SK-N-SH treated with all-trans-retinoic acid at 6 μM for 48 hours (cell line): ENCODE results near the gene GPX3.

ENCODE experiments used
- ATAC-seq: fragments of 200-7000 bp; cut with Tn5 transposase; 3 replicates; pipeline ENCODE4 v1.9.1; 2020; ENCODE audit warnings: mild to moderate bottlenecking, moderate library complexity
- ARNTL ChIP-seq: fragments of 450-650 bp; formaldehyde crosslinking; IDR thresholded peaks from 2 replicates; pipeline ENCODE4 v1.5.0; 2020; ENCODE audit warnings: low read depth, mild to moderate bottlenecking, moderate library complexity, borderline replicate concordance
- BACH2 ChIP-seq: fragments of 250-450 bp; sonication (Bioruptor Pico); IDR thresholded peaks from 2 replicates; pipeline ENCODE4 v1.9.0; 2021; ENCODE audit warnings: mild to moderate bottlenecking, borderline replicate concordance
- CREB5 ChIP-seq: fragments of 250-450 bp; sonication (Bioruptor Pico); IDR thresholded peaks from 2 replicates; pipeline ENCODE4 v1.5.1; 2020; ENCODE audit warnings: low read depth, mild to moderate bottlenecking, moderate library complexity
- CSDC2 ChIP-seq: fragments of 250-450 bp; sonication (Bioruptor Pico); IDR thresholded peaks from 2 replicates; pipeline ENCODE4 v1.5.0; 2020; ENCODE audit warnings: mild to moderate bottlenecking, moderate library complexity
- CSRNP3 ChIP-seq: fragments of 250-450 bp; sonication (Bioruptor Pico); IDR thresholded peaks from 2 replicates; pipeline ENCODE4 v1.5.1; 2021; ENCODE audit warnings: mild to moderate bottlenecking, moderate library complexity
- ESRRG ChIP-seq: fragments of 250-450 bp; sonication (Bioruptor Pico); IDR thresholded peaks from 2 replicates; pipeline ENCODE4 v1.6.1; 2021; ENCODE audit warnings: mild to moderate bottlenecking
- GLIS3 ChIP-seq: fragments of 250-450 bp; sonication (Bioruptor Pico); IDR thresholded peaks from 2 replicates; pipeline ENCODE4 v1.5.0; 2020; ENCODE audit warnings: mild to moderate bottlenecking, moderate library complexity
- ISL1 ChIP-seq: fragments of 250-450 bp; sonication (Bioruptor Pico); IDR thresholded peaks from 2 replicates; pipeline ENCODE4 v2.1.2; 2022; ENCODE audit warnings: mild to moderate bottlenecking, moderate library complexity
- OSR1 ChIP-seq: fragments of 250-450 bp; sonication (Bioruptor Pico); IDR thresholded peaks from 2 replicates; pipeline ENCODE4 v1.8.0; 2022; ENCODE audit warnings: moderate library complexity, mild to moderate bottlenecking, inconsistent platforms
- PATZ1 ChIP-seq: fragments of 250-450 bp; sonication (Bioruptor Pico); IDR thresholded peaks from 2 replicates; pipeline ENCODE4 v1.8.0; 2020; ENCODE audit warnings: mild to moderate bottlenecking, moderate library complexity, borderline replicate concordance
- POU6F1 ChIP-seq: fragments of 250-450 bp; sonication (Bioruptor Pico); IDR thresholded peaks from 2 replicates; pipeline ENCODE4 v1.8.0; 2021; ENCODE audit warnings: low read depth, mild to moderate bottlenecking, moderate library complexity, borderline replicate concordance
- PPARA ChIP-seq: fragments of 250-450 bp; sonication (Bioruptor Pico); IDR thresholded peaks from 2 replicates; pipeline ENCODE4 v1.5.0; 2020; ENCODE audit warnings: mild to moderate bottlenecking, borderline replicate concordance
- RARB ChIP-seq: fragments of 250-450 bp; sonication (Bioruptor Pico); IDR thresholded peaks from 2 replicates; pipeline ENCODE4 v1.8.0; 2021; ENCODE audit warnings: mild to moderate bottlenecking, moderate library complexity
- SNAI2 ChIP-seq: fragments of 250-450 bp; sonication (Bioruptor Pico); IDR thresholded peaks from 2 replicates; pipeline ENCODE4 v1.5.0; 2020; ENCODE audit warnings: mild to moderate bottlenecking, moderate library complexity
- TCF4 ChIP-seq: fragments of 250-450 bp; sonication (Bioruptor Pico); IDR thresholded peaks from 2 replicates; pipeline ENCODE4 v1.8.0; 2021; ENCODE audit warnings: mild to moderate bottlenecking, moderate library complexity, borderline replicate concordance
- TOX ChIP-seq: fragments of 250-450 bp; sonication (Bioruptor Pico); IDR thresholded peaks from 2 replicates; pipeline ENCODE4 v1.8.0; 2021; ENCODE audit warnings: mild to moderate bottlenecking, moderate library complexity, borderline replicate concordance
- ZC3H10 ChIP-seq: fragments of 250-450 bp; sonication (Bioruptor Pico); IDR thresholded peaks from 2 replicates; pipeline ENCODE4 v1.5.1; 2021; ENCODE audit warnings: mild to moderate bottlenecking, moderate library complexity
- ZFP3 ChIP-seq: fragments of 250-450 bp; sonication (Bioruptor Pico); IDR thresholded peaks from 2 replicates; pipeline ENCODE4 v1.5.0; 2020; ENCODE audit warnings: mild to moderate bottlenecking, moderate library complexity
- ZFP30 ChIP-seq: fragments of 450-650 bp; formaldehyde crosslinking; IDR thresholded peaks from 2 replicates; pipeline ENCODE4 v1.5.0; 2022; ENCODE audit warnings: mild to moderate bottlenecking, moderate library complexity
- ZNF565 ChIP-seq: fragments of 450-650 bp; formaldehyde crosslinking; conservative IDR thresholded peaks from 2 replicates; pipeline ENCODE4 v1.5.0; 2020; ENCODE audit warnings: low read depth, mild to moderate bottlenecking, moderate library complexity
- ZNF70 ChIP-seq: fragments of 450-650 bp; formaldehyde crosslinking; IDR thresholded peaks from 2 replicates; pipeline ENCODE4 v1.5.0; 2020; ENCODE audit warnings: mild to moderate bottlenecking, moderate library complexity
- ZNF8 ChIP-seq: fragments of 450-650 bp; formaldehyde crosslinking; IDR thresholded peaks from 2 replicates; pipeline ENCODE4 v1.5.0; 2020; ENCODE audit warnings: mild to moderate bottlenecking, moderate library complexity

The GPX3 gene

GRCh38 chr5:151008906-151009305 is 11.5 kb upstream of the GPX3 start:
- no peak for ATAC-seq
- TF ChIP-seq RARB (CRISPR knock-in tag): no peak
- no peak for TF ChIP-seq CREB5 (CRISPR knock-in tag)
- no peak for TF ChIP-seq ZC3H10
- TF ChIP-seq ZFP3 (CRISPR knock-in tag): no peak

GRCh38 chr5:151012862-151013261 is 7.5 kb upstream of the GPX3 start:
- TF ChIP-seq ISL1 (no peak), POU6F1 (CRISPR knock-in tag) (no peak), GLIS3 (CRISPR knock-in tag) (no peak), ESRRG (no peak), ZFP3 (CRISPR knock-in tag) (no peak), ZNF70 (CRISPR knock-in tag) (no peak), PPARA (CRISPR knock-in tag) (no peak), ARNTL (CRISPR knock-in tag) (no peak), CSRNP3 (CRISPR knock-in tag) (no peak), ZNF8 (CRISPR knock-in tag) (no peak), OSR1 (CRISPR knock-in tag) (no peak), RARB (CRISPR knock-in tag) (no peak), TOX (CRISPR knock-in tag) (no peak), SNAI2 (CRISPR knock-in tag) (no peak), ZNF565 (CRISPR knock-in tag) (no peak), ZC3H10 (no peak), PATZ1 (CRISPR knock-in tag) (no peak), ZFP30 (CRISPR knock-in tag) (no peak), CREB5 (CRISPR knock-in tag) (no peak), BACH2 (CRISPR knock-in tag) (no peak)
- ATAC-seq: no peak

GRCh38 chr5:151014680-151015343 is 5.6 kb upstream of the GPX3 start:
- TF ChIP-seq POU6F1 (CRISPR knock-in tag) (no peak), ZNF8 (CRISPR knock-in tag) (no peak), ZFP3 (CRISPR knock-in tag) (no peak), SNAI2 (CRISPR knock-in tag) (no peak), CSDC2 (CRISPR knock-in tag) (no peak), PPARA (CRISPR knock-in tag) (no peak), ISL1 (no peak), GLIS3 (CRISPR knock-in tag) (no peak), PATZ1 (CRISPR knock-in tag) (no peak), ZFP30 (CRISPR knock-in tag) (no peak), ZNF70 (CRISPR knock-in tag) (no peak), CREB5 (CRISPR knock-in tag) (no peak), ZC3H10 (no peak), TCF4 (CRISPR knock-in tag) (no peak), RARB (CRISPR knock-in tag) (no peak), TOX (CRISPR knock-in tag) (no peak), ESRRG (no peak), ARNTL (CRISPR knock-in tag) (no peak), ZNF565 (CRISPR knock-in tag) (no peak)
- ATAC-seq: no peak
